Left forelimb (tissue), 1 donor: ENCODE results near the gene SMARCD3.
A peak's percentile ranks its signal among the peaks of the same experiment; 100 is the strongest.

Experiments
- DNase-seq: peaks from one replicate; pipeline ENCODE4 v3.0.0-alpha.2; 2018; ENCODE audit warnings: low spot score

Gene SMARCD3

GRCh38 chr7:151272877-151273276, 24.4 kb upstream of the SMARCD3 start:
- DNase-seq, result no peak

- DNase-seq, result no peak
These were observed 23.9 kb upstream of the SMARCD3 start for GRCh38 chr7:151272405-151272804.

- no peak for DNase-seq
These were observed 23.3 kb upstream of the SMARCD3 start for GRCh38 chr7:151271699-151272355.

DNA sequence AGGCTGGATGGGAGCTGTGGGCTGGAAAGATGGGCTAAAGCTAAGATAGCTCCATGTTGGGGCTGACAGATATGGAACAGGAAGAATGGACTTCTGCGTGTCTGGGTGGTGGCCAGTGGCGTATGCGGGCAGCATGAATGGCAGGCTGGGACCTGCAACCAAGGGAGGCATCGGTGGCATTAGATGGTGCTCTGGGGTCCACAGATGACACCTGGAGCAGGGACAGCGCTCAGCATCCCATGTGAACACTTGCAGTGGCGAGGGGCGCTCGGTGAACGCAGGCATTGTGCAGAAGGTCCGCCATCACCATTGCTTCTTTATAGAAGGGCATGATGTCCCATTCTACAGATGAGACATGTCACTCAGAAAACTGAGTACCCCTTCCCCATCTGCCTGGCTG, 21.0 kb upstream of the SMARCD3 start:
- no peak for DNase-seq

DNA sequence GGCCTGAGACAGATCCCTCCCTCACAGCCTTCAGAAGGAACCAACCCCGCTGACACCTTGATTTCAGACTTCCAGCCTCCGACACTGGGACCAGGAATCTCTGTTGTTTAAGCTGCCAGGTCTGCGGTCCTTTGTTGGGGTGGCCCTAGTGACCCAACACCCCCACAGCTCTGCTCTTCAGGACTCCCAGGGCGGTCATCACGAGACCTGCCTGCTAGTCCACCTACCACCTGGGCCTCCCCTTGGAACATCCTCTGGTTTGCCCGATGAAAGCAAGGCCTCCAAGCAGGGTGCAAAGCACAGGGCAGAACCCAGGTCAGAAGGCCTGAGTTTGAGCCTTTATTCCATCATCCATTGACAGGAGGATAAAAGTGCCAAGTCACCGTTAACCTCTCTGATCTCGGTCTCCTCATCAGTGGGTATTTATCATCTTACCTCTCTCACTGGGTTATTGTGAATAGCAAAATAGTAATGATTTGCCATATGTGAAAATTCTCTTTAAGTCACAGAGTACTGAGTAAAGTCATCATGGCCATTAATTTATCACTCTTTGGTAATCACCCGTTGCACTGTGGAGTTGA, 16.9 kb upstream of the SMARCD3 start:
- no peak for DNase-seq

GRCh38 chr7:151264615-151265014, 16.1 kb upstream of the SMARCD3 start:
- no peak for DNase-seq

- no peak for DNase-seq
These were observed 13.0 kb upstream of the SMARCD3 start for GRCh38 chr7:151261529-151261928.

- no peak for DNase-seq
These were observed 12.4 kb upstream of the SMARCD3 start for GRCh38 chr7:151260883-151261282.

GRCh38 chr7:151260471-151260870, 12.0 kb upstream of the SMARCD3 start:
- DNase-seq, result no peak

DNA sequence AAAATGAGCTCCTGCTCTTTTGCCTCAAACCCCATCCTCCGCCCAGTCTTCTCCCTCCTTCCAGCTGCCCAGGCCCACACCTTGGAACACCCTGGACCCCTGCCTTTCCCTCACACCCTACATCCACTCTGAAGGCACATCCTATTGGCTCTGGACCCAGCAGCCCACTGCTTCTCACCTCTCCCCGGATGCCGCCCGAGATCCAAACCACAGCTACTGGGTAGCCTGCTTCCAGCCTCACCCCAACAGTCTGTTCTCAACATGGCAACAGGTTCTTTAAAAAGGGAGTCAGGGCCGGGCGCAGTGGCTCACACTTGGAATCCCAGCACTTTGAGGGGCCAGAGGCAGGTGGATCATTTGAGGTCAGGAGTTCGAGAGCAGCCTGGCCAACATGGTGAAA, 9.5 kb upstream of the SMARCD3 start:
- DNase-seq, result no peak

GRCh38 chr7:151256410-151257045, 8.0 kb upstream of the SMARCD3 start:
- no peak for DNase-seq

- no peak for DNase-seq
These were observed 6.9 kb upstream of the SMARCD3 start for GRCh38 chr7:151255390-151255789.

DNA sequence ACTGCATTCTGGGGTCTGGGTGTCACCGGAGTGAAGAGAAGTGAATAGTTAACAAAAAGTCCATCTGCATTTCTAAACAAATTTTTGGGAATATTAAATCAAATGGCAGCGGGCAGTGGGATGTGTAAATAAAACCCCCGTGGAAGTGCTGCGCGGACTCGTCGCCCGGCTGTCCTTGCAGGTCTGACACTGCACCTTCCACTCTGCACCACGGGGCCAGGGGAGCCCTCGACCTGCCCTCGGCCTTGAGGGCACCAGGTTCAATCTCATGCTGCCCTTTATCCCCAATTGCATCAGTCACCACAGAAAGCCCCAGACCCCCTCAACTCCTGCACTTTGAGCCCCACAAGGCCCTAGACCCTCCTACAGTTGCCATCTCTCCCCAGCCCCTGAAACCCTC, 6.4 kb upstream of the SMARCD3 start:
- no peak for DNase-seq

DNA sequence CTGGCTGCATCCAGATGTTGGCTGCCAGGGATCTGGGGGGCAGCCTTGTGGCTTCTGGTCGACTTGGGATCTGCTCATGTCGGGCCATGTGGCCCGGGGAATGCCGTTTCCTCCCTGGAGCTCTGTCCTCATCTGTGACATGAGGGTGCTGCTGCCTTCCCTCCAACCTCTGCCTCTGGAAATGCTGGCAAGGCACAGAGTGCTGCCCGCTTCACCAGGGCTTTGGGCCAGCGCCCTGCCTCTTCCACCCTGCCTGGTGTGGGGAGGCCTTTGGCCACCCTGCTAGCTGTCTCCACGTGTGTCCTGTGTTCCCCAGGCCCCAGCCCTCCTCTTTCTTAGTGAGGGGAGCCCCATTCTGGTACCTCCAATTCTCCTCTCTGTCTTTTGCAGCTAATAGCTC, 5.8 kb upstream of the SMARCD3 start:
- no peak for DNase-seq

- no peak for DNase-seq
These were observed 4.6 kb upstream of the SMARCD3 start for GRCh38 chr7:151252961-151253711.

DNA sequence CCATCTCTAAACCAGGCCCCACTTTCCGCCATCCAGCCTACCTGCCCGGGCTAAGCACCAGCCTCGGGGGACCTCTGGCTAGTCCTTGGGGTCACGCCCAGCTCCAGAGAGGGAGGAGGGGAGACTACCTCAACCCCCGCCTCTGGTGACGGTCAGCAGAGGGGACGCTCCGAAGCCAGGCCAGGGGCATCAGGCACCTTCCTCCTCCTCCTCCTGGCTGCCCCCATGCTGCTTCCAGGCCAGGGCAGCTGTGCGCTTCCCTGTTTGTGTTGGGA, 4.0 kb upstream of the SMARCD3 start:
- DNase-seq, result no peak

- peak; percentile 90 for DNase-seq
These were observed 3.4 kb upstream of the SMARCD3 start for GRCh38 chr7:151251689-151252560.

DNA sequence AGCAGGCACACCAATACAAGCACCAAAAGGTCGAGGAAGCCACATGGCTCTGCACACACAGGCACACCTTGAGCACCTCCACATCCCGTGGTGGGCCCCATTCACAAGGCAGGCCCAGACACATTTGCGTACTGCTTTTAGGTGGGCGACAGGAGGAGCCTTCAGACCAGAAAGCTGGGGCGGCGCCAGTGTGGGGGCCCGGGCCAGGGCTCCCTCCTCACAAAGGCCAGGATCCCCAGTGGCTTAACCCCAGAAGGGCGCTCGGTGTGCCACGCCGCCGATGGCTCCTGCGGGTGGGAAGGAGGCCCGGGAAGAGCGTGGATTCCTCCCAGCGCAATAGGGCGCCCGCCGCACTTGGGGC, 2.8 kb upstream of the SMARCD3 start:
- DNase-seq, result no peak

GRCh38 chr7:151250181-151251132, 2.0 kb upstream of the SMARCD3 start:
- DNase-seq, result no peak

GRCh38 chr7:151249732-151250072, 1.2 kb upstream of the SMARCD3 start:
- no peak for DNase-seq

DNA sequence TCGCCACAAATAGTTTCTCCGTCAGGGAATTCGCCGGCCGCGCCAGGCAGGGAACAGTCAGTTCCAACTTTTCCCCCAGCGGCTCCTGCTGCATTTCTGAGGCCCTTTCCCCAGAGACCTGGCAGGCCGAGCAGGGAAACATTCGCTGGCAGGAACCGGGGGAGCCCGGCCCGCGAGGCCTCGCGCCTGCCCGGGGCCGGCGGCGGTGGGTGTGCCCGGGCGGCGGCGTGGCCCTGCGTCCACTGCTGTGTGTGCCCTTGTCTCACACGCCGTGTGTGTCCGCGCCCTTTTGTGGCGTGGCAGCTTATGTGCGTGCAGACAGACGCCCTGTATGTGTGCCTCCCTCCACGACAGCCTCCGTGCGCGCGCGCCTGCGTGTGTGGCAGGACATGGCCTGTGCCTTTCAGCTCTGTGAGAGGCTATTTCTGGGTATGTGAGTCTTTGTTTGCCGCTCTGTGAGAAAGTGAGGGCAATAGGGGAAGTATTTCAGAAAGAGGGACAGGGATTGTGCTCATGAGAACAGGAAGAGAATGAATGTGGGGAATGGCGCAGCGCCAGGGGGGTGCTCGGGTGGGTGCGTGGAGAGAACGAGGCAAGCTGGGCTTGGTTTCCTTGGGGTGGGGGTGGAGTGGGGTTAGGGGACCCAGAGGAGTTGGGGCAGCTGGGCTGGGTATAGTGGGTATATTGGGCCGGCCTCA, 689 bp upstream of the SMARCD3 start:
- DNase-seq, result no peak
